Measurements from ENCODE around the gene GPR162.

Gene GPR162, protein sequence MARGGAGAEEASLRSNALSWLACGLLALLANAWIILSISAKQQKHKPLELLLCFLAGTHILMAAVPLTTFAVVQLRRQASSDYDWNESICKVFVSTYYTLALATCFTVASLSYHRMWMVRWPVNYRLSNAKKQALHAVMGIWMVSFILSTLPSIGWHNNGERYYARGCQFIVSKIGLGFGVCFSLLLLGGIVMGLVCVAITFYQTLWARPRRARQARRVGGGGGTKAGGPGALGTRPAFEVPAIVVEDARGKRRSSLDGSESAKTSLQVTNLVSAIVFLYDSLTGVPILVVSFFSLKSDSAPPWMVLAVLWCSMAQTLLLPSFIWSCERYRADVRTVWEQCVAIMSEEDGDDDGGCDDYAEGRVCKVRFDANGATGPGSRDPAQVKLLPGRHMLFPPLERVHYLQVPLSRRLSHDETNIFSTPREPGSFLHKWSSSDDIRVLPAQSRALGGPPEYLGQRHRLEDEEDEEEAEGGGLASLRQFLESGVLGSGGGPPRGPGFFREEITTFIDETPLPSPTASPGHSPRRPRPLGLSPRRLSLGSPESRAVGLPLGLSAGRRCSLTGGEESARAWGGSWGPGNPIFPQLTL

DNA sequence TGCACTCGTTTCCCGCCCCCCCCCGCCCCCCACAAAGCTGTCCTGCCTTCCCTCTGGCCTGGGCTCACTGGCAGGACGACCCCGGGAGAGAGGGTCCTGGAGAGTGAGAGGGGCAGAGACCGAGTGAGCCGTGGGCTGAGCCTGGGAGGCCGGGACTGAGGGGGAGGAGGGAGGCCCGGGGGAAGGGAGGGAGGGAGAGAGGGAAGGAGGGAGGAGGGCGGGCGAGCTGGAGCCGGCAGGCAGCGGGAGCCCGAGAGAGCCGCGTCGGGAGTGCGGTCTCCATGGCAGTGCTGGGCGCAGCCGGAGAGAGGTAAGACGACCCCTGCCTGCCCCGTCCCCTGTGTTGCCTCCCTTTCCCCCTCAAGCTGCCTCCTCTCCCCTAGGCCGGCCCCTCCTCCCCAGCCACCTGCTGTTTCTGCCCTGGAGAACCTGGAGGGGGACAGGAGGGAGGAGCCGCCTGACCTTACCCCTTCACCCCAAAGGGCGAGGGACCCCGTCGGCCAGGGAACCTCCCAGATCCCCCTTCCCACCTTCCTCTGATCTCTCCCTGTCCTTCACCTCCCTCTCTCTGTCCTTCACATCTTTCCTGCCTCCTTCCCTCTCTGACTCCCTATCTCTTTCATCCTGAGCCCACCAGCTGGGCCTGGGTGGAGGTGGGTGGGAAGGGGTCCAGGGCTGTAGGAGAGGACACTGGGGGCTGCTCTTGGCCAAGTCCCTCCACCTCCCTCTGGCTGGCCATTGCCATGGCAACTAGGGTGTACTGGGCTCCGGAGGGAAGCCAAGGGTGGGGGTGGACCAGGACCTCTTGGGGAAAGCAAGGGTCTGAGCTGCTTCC lies at the start of gene GPR162:
TSS of gene GPR162 (plus strand) at position 231 of the 835 bp plus-strand sequence. CDS start 2,078 bp downstream, outside the sequence.
- peak; percentile 24 for DNase-seq (ENCODE audit: low spot score)

DNA sequence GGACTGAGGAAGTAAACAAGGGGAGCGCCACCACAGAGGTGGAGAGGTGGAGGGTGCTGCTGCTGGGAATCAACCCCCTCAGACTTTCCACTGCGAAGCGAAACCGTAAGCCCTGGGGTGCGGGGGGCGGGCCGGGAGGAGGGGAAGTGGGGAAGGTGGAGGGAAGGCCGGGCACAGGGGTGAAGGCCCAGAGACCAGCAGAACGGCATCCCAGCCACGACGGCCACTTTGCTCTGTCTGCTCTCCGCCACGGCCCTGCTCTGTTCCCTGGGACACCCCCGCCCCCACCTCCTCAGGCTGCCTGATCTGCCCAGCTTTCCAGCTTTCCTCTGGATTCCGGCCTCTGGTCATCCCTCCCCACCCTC lies 49.3 kb upstream of the GPR162 start, which contains the start of gene LAG3:
TSS of gene LAG3 (plus strand) at position 190 of the 365 bp plus-strand sequence. CDS start 333 bp downstream, outside the sequence.
- no peak for DNase-seq (ENCODE audit: low spot score)

DNA sequence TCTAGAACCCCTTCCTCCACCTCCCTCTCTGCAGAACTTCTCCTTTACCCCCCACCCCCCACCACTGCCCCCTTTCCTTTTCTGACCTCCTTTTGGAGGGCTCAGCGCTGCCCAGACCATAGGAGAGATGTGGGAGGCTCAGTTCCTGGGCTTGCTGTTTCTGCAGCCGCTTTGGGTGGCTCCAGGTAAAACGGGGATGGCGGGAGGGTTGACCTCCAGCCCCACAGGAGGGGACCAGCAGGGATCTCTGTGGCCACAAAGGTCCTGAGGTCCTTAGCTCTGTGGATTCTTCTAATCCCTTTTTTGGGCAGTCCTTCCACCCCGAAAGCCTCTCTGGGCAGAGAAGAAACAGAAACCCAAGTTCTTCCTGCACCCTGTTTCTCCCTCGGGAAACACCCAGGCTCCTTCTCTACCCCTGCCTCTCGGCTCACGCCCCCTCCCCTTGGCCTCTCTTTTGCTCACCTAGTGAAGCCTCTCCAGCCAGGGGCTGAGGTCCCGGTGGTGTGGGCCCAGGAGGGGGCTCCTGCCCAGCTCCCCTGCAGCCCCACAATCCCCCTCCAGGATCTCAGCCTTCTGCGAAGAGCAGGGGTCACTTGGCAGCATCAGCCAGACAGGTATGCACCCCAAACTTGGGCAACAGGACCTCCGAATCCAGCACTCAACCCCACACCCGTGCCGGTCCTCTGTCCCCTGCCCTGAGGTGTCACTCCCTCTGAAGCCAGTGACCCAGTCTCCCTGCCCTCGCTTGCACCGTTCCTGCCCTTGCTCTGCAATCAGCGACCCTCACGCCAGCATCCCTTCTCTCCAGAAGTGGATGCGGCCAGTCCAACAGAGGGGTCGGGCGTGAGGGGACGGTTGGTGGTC lies 48.7 kb upstream of the GPR162 start:
- no peak for DNase-seq (ENCODE audit: low spot score)

DNA sequence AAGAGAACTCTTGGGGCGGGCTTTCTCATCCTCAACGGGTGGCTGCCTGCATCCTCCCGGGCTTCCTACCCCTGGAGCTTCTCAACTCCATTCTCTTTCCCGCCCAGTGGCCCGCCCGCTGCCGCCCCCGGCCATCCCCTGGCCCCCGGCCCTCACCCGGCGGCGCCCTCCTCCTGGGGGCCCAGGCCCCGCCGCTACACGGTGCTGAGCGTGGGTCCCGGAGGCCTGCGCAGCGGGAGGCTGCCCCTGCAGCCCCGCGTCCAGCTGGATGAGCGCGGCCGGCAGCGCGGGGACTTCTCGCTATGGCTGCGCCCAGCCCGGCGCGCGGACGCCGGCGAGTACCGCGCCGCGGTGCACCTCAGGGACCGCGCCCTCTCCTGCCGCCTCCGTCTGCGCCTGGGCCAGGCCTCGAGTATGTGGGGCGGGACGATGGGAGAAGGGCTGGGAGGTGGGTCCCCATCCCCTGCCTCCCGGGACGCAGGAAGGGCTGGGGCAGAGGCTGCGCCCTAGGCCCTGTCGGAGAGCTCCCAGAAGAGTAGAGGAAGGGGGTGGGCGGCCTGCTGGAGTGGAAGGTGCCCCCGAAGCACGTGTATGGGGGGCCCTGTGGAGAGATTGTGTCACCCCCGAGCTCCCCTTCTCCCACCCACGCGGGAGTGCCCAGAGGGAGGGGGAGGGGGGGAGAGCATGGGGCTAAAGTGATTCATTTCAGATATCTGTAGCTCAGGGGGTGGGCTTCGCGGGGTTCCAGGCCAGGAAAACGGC lies 47.9 kb upstream of the GPR162 start:
- no peak for DNase-seq (ENCODE audit: low spot score)

DNA sequence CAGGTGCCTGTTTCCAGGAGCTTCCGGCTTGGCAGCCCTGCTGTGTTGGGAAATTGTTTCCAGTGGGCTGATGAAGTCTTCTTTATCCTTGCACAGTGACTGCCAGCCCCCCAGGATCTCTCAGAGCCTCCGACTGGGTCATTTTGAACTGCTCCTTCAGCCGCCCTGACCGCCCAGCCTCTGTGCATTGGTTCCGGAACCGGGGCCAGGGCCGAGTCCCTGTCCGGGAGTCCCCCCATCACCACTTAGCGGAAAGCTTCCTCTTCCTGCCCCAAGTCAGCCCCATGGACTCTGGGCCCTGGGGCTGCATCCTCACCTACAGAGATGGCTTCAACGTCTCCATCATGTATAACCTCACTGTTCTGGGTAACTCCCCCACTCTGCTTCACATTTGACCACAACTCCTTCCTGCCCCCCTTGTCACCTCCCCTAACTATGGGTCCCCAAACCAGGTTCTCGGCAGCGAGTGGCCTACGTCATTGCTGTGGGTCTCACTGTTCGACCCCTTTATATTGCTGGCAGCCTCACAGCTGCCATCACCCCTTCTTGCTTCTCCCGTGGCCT lies 47.0 kb upstream of the GPR162 start:
- DNase-seq (ENCODE audit: low spot score): no peak

DNA sequence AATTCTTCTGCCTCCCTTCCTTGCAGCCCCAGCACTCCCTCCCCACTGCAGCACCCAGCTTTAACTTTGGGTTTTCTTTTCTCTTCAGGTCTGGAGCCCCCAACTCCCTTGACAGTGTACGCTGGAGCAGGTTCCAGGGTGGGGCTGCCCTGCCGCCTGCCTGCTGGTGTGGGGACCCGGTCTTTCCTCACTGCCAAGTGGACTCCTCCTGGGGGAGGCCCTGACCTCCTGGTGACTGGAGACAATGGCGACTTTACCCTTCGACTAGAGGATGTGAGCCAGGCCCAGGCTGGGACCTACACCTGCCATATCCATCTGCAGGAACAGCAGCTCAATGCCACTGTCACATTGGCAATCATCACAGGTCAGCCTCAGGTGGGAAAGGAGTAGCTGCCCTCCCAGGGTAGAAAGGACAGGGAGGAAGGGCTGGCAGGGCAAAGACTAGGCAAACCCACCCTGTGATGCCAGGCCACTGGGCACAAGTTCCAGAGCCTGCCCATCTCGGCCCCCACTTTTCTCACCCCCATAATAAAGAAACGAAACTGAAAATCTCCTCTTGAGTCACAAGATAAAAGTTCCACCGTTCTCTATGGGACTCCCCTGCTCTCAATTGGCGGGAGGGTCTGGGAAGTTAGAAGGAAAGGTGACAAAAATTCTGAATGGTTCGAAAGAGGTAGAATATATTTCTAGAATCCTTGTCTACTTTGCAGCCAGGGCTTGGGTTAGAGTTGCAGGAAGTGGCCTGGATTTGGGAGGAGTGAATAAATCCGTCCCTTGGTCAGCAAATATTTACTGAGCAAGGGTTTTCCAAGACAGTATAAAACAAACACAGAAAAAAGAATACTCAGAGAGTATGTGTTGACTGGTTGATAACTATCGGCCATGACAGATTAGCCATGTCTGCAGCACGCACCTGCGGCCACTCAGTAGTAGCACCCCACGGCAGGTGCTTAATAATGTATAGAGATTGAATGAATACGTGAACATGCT lies 46.1 kb upstream of the GPR162 start:
- no peak for DNase-seq (ENCODE audit: low spot score)

DNA sequence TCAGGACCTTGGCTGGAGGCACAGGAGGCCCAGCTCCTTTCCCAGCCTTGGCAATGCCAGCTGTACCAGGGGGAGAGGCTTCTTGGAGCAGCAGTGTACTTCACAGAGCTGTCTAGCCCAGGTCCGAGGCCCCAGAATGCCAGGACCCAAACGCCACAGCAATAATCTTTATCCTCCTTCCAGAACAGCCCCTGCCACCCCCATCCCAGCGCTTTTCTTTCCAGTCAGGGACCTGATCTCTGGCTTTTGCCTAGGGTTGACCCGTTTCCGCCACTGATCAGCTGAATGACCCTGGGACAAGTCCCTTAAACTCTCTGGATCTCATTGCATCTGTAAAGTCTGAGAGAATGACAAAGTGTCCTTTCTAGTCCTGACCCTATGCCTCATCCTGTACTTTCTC lies 44.2 kb upstream of the GPR162 start:
- DNase-seq (ENCODE audit: low spot score): no peak

DNA sequence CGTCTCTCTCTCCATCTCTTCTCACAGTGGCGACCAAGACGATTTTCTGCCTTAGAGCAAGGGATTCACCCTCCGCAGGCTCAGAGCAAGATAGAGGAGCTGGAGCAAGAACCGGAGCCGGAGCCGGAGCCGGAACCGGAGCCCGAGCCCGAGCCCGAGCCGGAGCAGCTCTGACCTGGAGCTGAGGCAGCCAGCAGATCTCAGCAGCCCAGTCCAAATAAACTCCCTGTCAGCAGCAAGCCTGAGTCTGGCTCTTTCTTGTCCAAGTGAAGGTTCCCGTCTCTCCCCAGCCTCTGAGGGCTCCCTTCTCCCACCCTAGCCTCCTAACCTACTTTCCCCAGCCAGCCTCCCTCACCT lies 43.4 kb upstream of the GPR162 start:
- no peak for DNase-seq (ENCODE audit: low spot score)

DNA sequence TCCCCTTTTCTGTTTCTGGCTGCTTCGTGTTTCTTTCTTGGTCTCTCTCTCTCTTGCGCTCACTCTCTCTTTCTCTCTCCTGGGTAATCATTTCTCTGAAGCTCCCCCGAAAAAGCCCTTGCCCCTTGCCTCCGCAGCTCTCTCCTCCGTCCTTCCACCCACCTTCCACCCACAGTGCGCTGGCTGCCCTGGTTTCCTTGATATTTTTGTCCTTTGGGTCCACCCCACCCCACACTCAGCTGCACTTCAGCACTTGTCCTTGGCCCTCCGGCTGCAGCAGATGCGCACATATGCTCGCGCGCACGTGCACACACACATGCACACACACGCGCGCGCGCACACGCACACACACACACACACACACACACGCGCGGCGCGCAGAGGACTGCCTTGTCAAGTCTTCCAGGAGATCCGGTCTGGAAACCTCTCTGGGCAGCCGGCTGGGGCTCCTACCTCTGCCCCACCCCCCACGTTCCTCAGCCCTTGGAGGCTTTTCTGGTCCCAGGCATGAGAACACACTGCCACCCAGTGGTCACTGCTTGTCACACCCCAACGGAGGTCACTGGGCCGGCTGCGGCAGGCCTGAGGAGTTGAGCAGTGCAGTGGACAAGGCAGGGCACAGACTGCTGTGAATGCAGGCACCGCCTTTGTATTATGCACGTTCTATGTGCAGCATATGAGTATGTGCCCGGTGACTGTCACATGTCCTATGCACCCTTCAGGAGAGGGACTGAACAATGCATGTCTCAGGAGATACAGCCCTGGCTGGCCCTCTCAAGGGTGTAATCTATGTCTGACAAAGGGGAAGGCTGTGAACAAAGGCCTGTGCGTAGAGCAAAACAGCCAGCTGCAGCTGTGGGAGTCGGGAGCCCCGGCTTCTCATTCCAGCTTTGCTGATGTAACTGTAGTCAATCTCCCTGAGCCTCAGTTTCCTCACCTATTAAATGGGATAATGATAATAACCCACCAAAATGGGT lies 42.8 kb upstream of the GPR162 start:
- peak; percentile 94 for DNase-seq (ENCODE audit: low spot score)

DNA sequence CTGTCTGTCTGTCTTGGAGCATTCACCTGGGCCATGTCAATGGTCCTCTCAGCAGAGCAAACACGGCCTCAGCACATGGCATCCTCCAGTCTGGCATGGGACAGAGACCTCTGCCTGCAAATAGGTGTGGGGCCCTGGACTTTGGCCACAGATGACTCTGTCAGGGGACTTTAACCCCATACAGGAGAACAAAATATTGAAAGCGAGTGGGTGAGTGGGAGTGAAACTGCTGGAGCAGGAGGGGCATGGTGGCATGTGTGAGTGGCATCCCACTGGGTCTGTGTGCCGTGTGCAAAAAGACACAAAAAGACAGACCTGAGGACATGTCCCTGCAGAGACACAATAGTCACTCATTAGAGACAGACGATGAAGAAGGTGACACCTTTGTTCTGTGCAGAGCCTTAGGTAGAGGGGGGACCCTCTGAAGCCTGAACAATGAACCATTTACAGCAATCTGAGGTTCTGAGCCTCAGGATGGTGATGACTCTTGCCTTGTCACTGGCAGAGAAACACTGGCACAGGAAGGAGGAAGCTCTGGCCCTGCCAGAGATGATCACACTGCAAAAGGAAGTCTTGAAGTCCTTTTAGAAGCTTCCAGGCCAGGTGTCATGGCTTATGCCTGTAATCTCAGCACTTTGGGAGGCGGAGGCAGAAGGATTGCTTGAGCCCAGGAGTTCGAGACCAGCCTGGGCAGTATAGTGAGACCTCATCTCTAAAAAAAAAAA lies 41.8 kb upstream of the GPR162 start:
- peak; percentile 46 for DNase-seq (ENCODE audit: low spot score)

DNA sequence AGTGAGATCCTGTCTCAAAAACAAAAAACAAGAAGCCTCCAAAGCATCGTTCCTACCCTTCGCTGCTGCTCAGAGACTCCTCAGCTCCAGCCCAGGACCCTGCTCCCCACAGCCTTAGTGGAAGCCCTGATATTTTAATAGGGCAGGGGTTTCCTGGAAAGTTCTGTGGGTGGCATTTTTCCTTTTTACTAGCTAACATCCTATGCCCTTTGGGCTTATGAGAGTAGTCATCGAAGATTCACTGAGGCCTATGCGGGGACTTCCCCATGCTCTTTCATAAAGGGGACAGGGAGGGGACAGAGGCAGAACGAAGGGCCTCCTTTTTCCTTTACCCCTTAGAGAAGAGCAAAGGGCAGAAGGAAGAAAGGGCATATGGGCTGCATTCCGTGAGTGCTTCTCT lies 41.0 kb upstream of the GPR162 start:
- DNase-seq (ENCODE audit: low spot score): no peak

DNA sequence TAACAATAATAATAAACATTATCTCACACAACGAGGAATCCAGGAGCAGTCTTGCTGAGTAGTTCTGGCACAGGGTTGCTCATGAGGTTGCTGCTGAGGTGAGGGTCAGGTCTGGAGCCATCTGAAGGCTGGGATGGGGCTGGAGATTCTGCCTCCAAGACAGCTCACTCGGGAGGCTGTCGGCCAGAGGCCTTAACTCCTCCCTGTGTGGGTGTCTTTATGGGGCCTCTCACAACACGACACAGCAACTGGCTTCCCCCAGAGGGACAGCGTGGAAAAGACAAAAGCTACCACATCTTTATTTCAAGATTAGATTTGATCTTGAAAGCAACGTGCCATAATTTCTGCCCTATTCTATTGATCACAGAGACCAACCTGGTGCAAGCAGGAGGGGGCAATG lies 39.5 kb upstream of the GPR162 start:
- DNase-seq (ENCODE audit: low spot score): no peak

DNA sequence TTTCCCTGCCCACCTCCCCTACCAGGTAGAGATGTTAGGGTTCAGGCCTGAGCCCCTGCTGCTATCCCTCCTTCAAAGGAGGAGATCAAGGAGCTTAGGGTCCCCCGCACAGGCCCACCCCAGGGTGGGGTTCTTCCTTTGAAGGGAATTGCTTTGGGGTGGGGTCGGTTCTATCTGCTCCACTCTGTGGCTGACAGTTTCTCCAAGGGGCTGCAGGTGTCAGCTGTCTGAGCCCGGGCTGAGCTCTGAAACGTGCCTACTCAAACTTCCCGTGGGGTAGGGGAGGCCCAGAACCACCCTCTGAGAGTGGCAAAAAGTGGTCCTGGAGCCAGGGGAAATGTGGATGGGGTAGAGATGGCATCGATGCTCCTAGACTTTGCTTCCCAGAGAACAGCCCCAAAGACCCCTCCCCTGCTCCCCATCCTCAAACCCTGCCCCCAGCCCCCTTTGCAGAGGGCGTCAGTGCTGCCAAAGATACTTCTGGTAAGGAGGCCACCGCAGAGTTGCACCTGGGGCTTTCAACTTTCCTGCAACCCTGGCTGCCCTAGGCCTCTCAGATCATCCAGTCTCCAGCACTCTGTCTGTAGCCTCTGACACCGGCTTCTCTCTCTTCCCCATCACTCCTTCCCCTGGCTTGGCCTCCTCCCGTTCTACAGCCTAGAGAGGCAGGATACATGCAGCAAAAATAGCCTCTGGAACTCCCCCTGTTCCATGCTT lies 38.6 kb upstream of the GPR162 start:
- DNase-seq (ENCODE audit: low spot score): no peak

DNA sequence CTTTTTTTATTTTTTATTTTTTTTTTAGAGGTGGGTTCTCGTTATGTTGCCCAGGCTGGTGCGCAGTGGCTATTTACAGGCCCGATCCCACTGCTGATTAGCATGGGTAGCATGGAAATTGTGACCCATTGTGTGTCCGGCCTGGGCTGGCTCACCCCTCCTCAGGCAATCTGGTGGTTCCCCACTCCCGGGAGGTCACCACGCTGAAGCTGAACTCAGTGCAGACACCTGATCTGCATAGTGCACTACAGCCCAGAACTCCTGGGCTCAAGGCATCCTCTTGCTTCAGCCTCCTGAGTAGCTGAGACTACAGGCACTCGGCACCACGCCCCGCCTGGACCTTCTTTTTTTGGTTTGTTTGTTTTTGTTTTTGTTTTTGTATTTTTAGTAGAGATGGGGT lies 37.8 kb upstream of the GPR162 start:
- no peak for DNase-seq (ENCODE audit: low spot score)

DNA sequence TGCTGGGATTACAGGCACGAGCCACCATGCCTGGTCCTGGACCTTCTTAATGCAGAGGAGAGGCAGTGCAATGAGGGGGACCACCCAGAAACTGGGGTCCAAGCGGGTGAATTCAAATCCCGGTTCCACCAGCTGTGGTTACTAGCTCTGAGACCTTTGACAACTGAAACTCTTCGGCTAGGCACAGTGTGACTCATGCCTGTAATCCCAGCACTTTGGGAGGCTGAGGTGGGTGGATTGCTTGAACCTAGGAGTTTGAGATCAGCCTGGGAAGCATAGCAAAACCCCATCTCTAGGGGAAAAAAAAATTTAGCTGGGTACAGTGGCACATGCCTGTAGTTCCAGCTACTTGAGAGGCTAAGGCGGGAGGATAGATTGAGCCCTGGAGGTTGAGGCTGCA lies 37.3 kb upstream of the GPR162 start:
- no peak for DNase-seq (ENCODE audit: low spot score)

DNA sequence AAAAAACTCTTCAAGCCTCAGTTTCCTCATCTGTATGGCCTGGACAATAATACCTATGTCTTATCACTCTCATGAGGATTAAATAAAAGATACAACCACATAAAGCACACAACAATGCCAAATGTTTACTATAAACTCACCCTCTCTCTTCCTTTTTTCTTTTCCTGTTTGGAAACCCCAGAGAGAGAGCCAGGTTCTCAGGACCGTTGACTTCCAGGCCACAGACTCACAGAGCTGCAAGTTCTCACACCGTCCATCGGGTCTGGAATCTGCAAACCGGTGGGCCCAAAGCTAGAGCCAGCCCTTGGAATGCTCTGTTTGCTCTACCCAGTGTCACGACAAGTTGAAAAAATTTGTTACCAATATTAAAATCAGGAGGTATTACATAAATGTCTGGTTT lies 36.9 kb upstream of the GPR162 start:
- DNase-seq (ENCODE audit: low spot score): no peak

All from SW480 (cell line).